LNCaP clone FGC (cell line): ENCODE data around the gene MAGEB3.

Experiments used
- DNase-seq: peaks from one replicate; pipeline ENCODE4 v3.0.0-alpha.2; 2011; ENCODE audit warnings: low read depth
- H3K4me3 ChIP-seq: 2 replicates; pipeline ENCODE4 v1.5.1; 2011; ENCODE audit warnings: mild to moderate bottlenecking, low read depth, low read length, control low read depth
- TF ChIP-seq, protein P1 (sequence below): IDR thresholded peaks from 2 replicates; pipeline ENCODE4 v1.5.1; 2012; ENCODE audit warnings: mild to moderate bottlenecking; ENCODE audit not compliant: control insufficient read depth, insufficient read depth; ENCODE audit errors: extremely low read depth

MAGEB3 gene

DNA sequence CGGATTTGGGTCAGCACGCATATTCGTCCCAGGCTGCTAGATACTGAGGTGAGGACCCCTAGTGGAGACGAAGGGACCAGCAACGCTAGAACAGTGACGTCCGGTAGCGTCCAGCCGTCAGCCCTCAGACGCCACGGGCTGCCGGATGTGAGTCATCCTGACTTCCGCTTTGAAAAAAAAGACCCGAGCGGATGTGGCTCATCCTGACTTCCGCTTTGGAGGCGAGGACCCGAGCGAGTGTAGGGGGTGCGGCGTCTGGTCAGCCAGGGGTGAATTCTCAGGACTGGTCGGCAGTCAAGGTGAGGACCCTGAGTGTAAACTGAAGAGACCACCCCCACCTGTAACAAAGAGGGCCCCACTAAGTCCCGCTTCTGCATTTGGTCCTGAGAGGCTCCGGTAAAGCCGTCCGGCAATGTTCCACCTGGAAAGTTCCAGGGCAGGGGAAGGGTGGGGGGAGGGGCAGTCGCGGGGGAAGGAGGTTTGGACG, 15.1 kb upstream of the MAGEB3 start, which contains the start of gene MAGEB2:
Gene MAGEB2, plus strand, starts transcription at position 207 of the 487 bp plus-strand sequence. CDS start 3,018 bp downstream, outside the sequence.
- DNase-seq: no peak
- TF ChIP-seq, protein P1, sequence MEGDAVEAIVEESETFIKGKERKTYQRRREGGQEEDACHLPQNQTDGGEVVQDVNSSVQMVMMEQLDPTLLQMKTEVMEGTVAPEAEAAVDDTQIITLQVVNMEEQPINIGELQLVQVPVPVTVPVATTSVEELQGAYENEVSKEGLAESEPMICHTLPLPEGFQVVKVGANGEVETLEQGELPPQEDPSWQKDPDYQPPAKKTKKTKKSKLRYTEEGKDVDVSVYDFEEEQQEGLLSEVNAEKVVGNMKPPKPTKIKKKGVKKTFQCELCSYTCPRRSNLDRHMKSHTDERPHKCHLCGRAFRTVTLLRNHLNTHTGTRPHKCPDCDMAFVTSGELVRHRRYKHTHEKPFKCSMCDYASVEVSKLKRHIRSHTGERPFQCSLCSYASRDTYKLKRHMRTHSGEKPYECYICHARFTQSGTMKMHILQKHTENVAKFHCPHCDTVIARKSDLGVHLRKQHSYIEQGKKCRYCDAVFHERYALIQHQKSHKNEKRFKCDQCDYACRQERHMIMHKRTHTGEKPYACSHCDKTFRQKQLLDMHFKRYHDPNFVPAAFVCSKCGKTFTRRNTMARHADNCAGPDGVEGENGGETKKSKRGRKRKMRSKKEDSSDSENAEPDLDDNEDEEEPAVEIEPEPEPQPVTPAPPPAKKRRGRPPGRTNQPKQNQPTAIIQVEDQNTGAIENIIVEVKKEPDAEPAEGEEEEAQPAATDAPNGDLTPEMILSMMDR: no peak
- no peak within 1 kb of the TSS for H3K4me3 ChIP-seq

DNA sequence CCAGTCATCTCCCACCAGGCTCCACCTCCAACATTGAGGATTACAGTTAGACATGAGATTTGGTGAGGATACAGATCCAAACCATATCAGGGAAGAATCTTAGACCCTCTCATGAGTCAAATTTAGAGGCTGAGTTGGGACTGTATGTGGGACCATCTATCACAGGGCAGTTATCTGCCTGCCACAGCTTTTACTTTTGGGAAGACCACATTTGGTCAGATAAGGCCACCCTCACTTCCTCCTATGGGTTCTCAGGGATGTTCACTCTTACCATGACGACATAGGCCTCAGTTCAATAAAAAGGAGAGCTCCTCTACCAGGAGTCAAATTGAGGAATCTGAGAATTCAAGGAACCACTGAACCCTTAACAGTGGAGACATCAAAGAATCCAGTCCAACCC, 13.0 kb upstream of the MAGEB3 start:
- no peak for DNase-seq
- TF ChIP-seq, protein P1: no peak
- H3K4me3 ChIP-seq: no peak overlapping the region

DNA sequence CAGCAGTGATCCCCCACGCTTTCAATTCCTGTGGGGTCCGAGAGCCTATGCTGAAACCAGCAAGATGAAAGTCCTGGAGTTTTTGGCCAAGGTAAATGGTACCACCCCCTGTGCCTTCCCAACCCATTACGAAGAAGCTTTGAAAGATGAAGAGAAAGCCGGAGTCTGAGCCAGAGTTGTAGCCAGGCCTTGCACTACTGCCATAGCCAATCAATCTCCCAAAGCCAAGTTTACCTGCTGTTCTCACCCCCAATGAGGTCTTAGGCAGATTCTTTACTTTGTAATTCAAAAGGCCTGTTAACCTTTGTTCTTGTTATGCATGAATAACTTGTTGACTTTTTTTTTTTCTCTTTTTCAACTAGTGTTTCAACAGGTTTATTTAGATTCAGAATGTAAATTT, 11.1 kb upstream of the MAGEB3 start:
- no peak for DNase-seq
- H3K4me3 ChIP-seq: no peak overlapping the region
- TF ChIP-seq, protein P1: no peak

DNA sequence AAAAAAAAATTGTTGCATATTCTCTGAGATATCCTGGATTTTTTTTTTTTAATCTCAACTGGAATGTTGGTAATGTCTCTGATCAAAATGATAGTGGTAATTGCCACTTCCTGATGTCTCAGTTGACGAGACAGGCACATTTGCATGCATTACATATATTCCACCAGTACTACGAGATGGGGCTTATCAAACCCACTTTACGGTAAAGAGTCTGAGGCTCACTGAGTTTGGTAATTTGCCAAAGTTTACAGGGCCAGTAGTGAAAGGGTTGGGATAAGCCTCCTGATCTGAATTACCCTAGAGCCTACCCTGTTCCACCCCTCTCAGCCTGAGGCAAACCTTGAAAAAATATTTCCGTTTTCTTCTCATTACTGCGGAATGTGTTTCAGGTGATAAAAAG, 9.8 kb upstream of the MAGEB3 start:
- TF ChIP-seq, protein P1: no peak
- no peak for DNase-seq
- no peak overlapping the region for H3K4me3 ChIP-seq

DNA sequence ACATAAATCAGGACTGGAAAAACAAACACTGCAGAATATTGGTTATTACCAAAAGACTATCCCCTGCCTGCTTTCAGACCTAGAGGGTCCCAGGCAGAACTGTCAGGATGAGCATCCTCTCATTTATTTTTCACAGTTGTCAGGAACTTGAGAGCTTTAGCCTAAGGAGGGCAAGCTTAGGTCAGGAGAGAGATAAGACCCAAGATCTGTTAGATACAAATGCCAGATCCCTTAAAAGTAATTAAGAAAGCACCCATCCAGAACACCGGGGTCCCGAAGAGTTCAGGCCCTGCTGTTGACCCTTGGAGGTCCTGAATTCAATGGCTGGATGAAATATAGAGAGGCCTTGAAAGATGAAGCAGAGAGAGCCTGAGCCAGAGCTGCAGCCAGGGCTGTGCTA, 5.9 kb upstream of the MAGEB3 start:
- no peak for DNase-seq
- TF ChIP-seq, protein P1: no peak
- H3K4me3 ChIP-seq: no peak overlapping the region

DNA sequence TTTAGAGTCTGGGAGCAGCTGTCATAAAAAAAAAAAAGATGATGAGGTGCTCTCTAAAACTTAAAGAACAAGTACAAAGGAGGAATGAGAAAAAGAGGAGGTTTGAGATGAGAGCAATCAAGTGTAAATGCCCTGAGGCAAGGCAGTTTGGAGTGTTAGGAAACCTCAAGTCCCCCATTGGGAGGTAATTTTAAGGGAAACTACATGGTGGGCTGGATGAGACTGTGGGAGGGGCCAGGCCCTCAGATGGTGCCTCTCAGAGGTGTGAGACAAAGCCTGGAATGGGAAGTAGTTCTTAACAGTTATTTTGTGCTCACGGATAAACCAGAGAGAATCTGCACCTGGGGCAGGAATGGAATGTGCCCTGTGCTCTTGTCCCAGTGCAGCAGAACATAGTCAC, 1.9 kb upstream of the MAGEB3 start:
- H3K4me3 ChIP-seq: no peak overlapping the region
- DNase-seq: no peak
- TF ChIP-seq, protein P1: no peak

DNA sequence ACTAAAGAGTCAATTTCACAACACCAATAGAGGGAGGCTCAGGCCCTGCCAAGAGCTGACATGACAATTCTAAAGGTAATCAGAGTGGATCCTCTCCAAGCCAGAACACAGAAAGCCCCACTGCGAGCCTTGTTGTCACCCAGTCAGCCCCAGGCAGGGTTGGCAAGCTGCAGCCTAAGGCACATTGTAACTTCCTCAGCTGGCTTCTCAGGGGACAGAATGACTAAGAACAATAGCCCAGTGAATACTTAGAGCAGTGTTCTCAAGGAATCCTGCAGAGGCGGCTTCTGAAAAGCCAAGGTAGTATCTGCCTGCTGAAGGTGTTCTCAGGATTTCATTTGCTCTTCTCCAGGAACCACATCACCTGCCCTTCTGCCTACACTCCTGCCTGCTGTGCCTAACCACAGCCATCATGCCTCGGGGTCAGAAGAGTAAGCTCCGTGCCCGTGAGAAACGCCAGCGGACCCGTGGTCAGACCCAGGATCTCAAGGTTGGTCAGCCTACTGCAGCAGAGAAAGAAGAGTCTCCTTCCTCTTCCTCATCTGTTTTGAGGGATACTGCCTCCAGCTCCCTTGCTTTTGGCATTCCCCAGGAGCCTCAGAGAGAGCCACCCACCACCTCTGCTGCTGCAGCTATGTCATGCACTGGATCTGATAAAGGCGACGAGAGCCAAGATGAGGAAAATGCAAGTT, 11.4 kb downstream of the MAGEB3 start, which contains the start of gene MAGEB4:
Gene MAGEB4, plus strand, starts transcription at position 277 of the 692 bp plus-strand sequence. Its CDS starts 136 bp downstream, at position 413.
- no peak within 1 kb of the TSS for H3K4me3 ChIP-seq
- TF ChIP-seq, protein P1: no peak
- no peak for DNase-seq
